CD4-positive, alpha-beta T cell (primary cell): ENCODE results near the gene NDST3. TPM values are rescaled to one million over a fixed set of nuclear protein-coding genes. Genes with fewer than 3 reads are reported as not detected.

ENCODE experiments used
- ATAC-seq: fragments of 200-7000 bp; cut with Tn5 transposase; one replicate; pipeline ENCODE4 v1.10.0; 2022; ENCODE audit warnings: mild to moderate bottlenecking; ENCODE audit not compliant: poor library complexity
- CTCF ChIA-PET: fragments of 350-600 bp; sonication (Branson Sonifier 250); formaldehyde crosslinking; loops from one replicate; lab custom pipeline; 2021; ENCODE audit warnings: antibody characterized with exemption, inconsistent platforms; lab: Charles Lee
- POLR2A ChIA-PET: fragments of 350-600 bp; sonication (Branson Sonifier 250); formaldehyde crosslinking; loops from one replicate; lab custom pipeline; 2021; ENCODE audit warnings: antibody characterized with exemption, inconsistent platforms; lab: Charles Lee
- DNase-seq, 14 experiments: peaks; one replicate each; pipeline ENCODE4 v3.0.0-alpha.2; 2013 to 2020; ENCODE audit warnings: mixed read lengths in 2 of 14
- H3K27ac ChIP-seq, 2 donors: one replicate each; pipeline versions ENCODE4 v1.5.1 to v1.7.0; 2013; ENCODE audit warnings: low read length in 2 of 2, low read depth in 1 of 2, mild to moderate bottlenecking in 1 of 2
- H3K27me3 ChIP-seq, 2 experiments: 1 replicate in 1 of 2; 2 replicates in 1 of 2; pipeline versions ENCODE4 v1.6.1 to v1.7.0; 2013; ENCODE audit warnings: low read length in 2 of 2, control low read depth in 1 of 2, mild to moderate bottlenecking in 1 of 2, moderate library complexity in 1 of 2; ENCODE audit not compliant: insufficient read depth in 2 of 2, control insufficient read depth in 1 of 2
- H3K36me3 ChIP-seq: one replicate; pipeline ENCODE4 v1.6.1; 2013; ENCODE audit warnings: low read length, control low read depth; ENCODE audit not compliant: insufficient read depth
- H3K4me1 ChIP-seq: one replicate; pipeline ENCODE4 v1.6.1; 2013; ENCODE audit warnings: low read length, control low read depth; ENCODE audit not compliant: insufficient read depth
- H3K4me3 ChIP-seq: one replicate; pipeline ENCODE4 v1.5.1; 2013; ENCODE audit warnings: mild to moderate bottlenecking, low read length, moderate library complexity
- H3K9me3 ChIP-seq, 2 experiments: 1 replicate in 1 of 2; 2 replicates in 1 of 2; pipeline versions ENCODE4 v1.6.1 to v1.7.0; 2013; ENCODE audit warnings: low read length in 2 of 2, mild to moderate bottlenecking in 2 of 2, control low read depth in 1 of 2, moderate library complexity in 1 of 2; ENCODE audit not compliant: control insufficient read depth in 1 of 2, insufficient read depth in 1 of 2
- H3K27ac Mint-ChIP-seq: one replicate; pipeline ENCODE4 v1.8.0; 2020; ENCODE audit warnings: mixed read lengths
- H3K27me3 Mint-ChIP-seq: one replicate; pipeline ENCODE4 v1.8.0; 2021; ENCODE audit warnings: mixed read lengths
- H3K36me3 Mint-ChIP-seq: one replicate; pipeline ENCODE4 v1.8.0; 2021; ENCODE audit warnings: low read depth, mixed read lengths
- H3K4me1 Mint-ChIP-seq: one replicate; pipeline ENCODE4 v1.8.0; 2021; ENCODE audit warnings: low read depth, mixed read lengths
- H3K4me3 Mint-ChIP-seq: one replicate; pipeline ENCODE4 v1.8.0; 2020; ENCODE audit warnings: mild to moderate bottlenecking, mixed read lengths
- H3K9me3 Mint-ChIP-seq: one replicate; pipeline ENCODE4 v1.8.0; 2020; ENCODE audit warnings: mixed read lengths
- intact Hi-C, 2 experiments: fragments of 100-400 bp; cut with DNase I in 1 of 2; cut with micrococcal nuclease in 1 of 2; formaldehyde crosslinking; loops; one replicate each; pipeline versions ENCODE4 v1.15.1 to v1.9.0; 2023 to 2025; cut with DNase I, micrococcal nuclease
- total RNA-seq, 174 experiments: library from RNA in 2 of 174; stranded (reverse) in 2 of 174; gene quantifications; one replicate each; pipeline ENCODE4 v1.2.3 and lab custom pipeline; 2021 to 2026
- TF ChIP-seq, protein P1 (sequence below): fragments of 200-600 bp; IDR thresholded peaks from one replicate; pipeline ENCODE4 v1.8.0; 2022; ENCODE audit warnings: antibody characterized with exemption, mild to moderate bottlenecking

NDST3 gene
- total RNA-seq, 2 experiments from 2014 or later: not detected

DNA sequence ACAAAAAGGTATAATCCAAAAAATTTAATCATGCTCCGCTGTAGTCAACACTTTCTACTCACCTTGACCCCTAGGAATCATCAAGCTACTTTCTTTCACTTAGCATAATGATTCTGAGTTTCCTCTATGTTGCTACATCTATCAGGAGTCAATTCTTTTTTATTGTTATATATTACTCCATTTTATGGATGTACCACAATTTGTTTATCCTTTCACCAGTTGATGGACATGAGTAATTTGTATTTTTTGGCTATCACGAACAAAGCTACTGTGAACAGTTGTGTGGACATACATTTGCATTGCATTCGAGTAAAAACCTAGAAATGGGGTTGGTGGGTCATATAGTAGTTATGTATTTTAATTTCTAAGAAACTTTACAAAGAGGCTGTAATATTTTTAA, 215.6 kb downstream of the NDST3 start:
- TF ChIP-seq, protein P1, sequence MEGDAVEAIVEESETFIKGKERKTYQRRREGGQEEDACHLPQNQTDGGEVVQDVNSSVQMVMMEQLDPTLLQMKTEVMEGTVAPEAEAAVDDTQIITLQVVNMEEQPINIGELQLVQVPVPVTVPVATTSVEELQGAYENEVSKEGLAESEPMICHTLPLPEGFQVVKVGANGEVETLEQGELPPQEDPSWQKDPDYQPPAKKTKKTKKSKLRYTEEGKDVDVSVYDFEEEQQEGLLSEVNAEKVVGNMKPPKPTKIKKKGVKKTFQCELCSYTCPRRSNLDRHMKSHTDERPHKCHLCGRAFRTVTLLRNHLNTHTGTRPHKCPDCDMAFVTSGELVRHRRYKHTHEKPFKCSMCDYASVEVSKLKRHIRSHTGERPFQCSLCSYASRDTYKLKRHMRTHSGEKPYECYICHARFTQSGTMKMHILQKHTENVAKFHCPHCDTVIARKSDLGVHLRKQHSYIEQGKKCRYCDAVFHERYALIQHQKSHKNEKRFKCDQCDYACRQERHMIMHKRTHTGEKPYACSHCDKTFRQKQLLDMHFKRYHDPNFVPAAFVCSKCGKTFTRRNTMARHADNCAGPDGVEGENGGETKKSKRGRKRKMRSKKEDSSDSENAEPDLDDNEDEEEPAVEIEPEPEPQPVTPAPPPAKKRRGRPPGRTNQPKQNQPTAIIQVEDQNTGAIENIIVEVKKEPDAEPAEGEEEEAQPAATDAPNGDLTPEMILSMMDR: no peak

DNA sequence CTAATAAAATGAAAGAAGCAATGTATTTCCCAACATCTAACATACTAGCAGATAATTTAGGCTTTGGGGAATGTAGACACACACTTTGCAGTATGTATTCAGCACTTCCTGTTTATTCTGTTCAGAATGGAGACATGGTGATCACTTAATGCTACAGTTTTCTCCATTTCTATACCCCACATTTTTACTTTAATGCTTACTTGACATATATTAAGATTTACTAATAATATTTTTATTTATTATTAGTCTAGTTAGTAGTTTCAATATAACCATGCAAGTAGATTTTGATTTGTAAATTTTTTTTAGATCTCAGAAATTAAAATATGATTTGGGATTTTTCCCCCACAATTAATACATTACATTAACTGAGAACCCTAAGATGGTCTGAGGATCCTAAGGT, 220.1 kb downstream of the NDST3 start:
- ChIA-PET POLR2A (no interaction called here), CTCF (interaction anchor here (0.6 kb wide), 1 partner anchor 1547 kb away, joined by 3 read pairs; no protein-coding TSS in a partner anchor)
- no peak overlapping the region for H3K4me3 Mint-ChIP-seq
- H3K36me3 Mint-ChIP-seq: no peaks in the 10 kb centered on the region
- no peaks in the 10 kb centered on the region for H3K27me3 ChIP-seq
- no peak overlapping the region for H3K27ac ChIP-seq
- H3K9me3 ChIP-seq: no peaks in the 10 kb centered on the region
- no peaks in the 10 kb centered on the region for H3K36me3 ChIP-seq
- ATAC-seq (no peak), DNase-seq (no peak)
- no peak overlapping the region for H3K4me3 ChIP-seq
- TF ChIP-seq, protein P1: no peak
- intact Hi-C loops: no loop called here
- no peaks in the 10 kb centered on the region for H3K4me1 ChIP-seq
- no peaks in the 10 kb centered on the region for H3K9me3 Mint-ChIP-seq
- H3K27ac Mint-ChIP-seq: no peak overlapping the region
- H3K27me3 Mint-ChIP-seq: no peaks in the 10 kb centered on the region
- H3K4me1 Mint-ChIP-seq: no peaks in the 10 kb centered on the region

More for the DNA sequence above, 215.6 kb downstream of the NDST3 start:
- H3K9me3 ChIP-seq: no peaks in the 10 kb centered on the region
- no peaks in the 10 kb centered on the region for H3K4me1 ChIP-seq
- Mint-ChIP-seq H3K36me3 (no peaks in the 10 kb centered on the region), H3K9me3 (no peaks in the 10 kb centered on the region), H3K27me3 (no peaks in the 10 kb centered on the region), H3K4me1 (peaks cover 4% of the 10 kb centered on the region), H3K27ac (no peak overlapping the region), H3K4me3 (no peak overlapping the region)
- CTCF ChIA-PET: no interaction called here
- POLR2A ChIA-PET: no interaction called here
- no peak overlapping the region for H3K4me3 ChIP-seq
- no peaks in the 10 kb centered on the region for H3K36me3 ChIP-seq
- ATAC-seq: no peak
- no peaks in the 10 kb centered on the region for H3K27me3 ChIP-seq
- intact Hi-C loops: no loop called here
- no peak for DNase-seq
- no peak overlapping the region for H3K27ac ChIP-seq

DNA sequence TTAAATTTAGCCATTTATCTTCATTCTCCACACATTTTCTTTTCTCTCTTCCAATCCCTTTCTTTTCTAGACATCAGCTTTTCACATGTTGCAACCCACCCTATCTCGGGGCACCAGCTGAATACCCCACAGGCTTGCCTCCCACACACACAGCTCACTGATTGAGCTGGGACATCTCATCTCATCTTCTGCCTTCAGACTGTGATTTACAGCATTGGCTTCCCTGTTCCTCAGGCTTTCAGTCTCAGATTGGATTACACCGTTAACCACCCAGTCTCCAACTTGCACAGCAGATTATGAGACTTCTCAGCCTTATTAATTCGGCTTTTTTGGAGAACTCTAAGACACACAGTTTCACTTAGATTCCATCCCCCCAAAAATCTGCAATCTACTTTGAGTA, 224.8 kb downstream of the NDST3 start:
- H3K36me3 Mint-ChIP-seq: no peaks in the 10 kb centered on the region
- TF ChIP-seq, protein P1: no peak
- ChIA-PET POLR2A (no interaction called here), CTCF (no interaction called here)
- DNase-seq (no peak), ATAC-seq (no peak)
- intact Hi-C loops: no loop called here
- Histone ChIP-seq H3K27ac (no peak overlapping the region), H3K36me3 (no peaks in the 10 kb centered on the region), H3K4me1 (no peaks in the 10 kb centered on the region), H3K4me3 (no peak overlapping the region), H3K9me3 (no peaks in the 10 kb centered on the region), H3K27me3 (peaks cover 0 to 3% of the 10 kb centered on the region in 2 experiments)
- H3K27ac Mint-ChIP-seq: no peak overlapping the region
- H3K9me3 Mint-ChIP-seq: no peaks in the 10 kb centered on the region
- no peaks in the 10 kb centered on the region for H3K4me1 Mint-ChIP-seq
- no peak overlapping the region for H3K4me3 Mint-ChIP-seq
- H3K27me3 Mint-ChIP-seq: no peaks in the 10 kb centered on the region
